ENCODE measurements around the gene B3GNT7.
"Not testable (repeated sequence)": the region's sequence is repeated elsewhere in the genome, so short reads cannot be mapped to it uniquely, and the experiment has no call there.

Gene B3GNT7

DNA sequence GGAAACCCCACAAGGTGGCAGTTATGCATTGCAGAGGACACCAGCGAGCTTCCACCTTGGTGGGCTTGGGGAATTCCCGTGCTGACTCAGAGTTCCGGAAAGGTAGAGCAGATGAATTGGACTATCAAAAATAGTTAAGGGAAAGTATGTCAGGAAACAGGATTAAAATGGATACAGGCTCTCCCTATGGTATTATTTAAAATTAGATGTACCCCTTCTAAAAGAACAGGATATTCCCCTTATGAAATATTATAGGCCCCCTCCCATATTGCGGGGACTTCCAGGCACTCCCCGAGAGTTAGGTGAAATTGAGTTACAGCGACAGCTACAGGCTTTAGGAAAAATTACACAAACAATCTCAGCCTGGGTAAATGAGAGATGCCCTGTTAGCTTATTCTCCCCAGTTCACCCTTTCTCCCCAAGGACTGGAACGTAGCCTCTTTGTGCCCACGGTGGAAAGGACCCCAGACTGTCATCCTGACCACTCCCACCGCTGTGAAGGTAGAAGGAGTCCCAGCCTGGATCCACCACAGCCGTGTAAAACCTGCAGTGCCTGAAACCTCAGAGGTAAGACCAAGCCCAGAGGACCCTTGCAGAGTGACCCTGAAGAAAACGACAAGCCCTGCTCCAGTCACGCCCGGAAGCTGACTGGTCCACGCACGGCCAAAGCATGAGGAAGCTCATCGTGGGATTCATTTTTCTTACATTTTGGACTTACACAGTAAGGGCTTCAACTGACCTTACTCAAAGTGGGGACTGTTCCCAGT lies 10.3 kb downstream of the B3GNT7 start:
- not testable (repeated sequence) for H3K36me3 ChIP-seq (ENCODE audit: insufficient read depth, low read length); H3K9me3 ChIP-seq (ENCODE audit: low read length); H2AFZ ChIP-seq (ENCODE audit: low read depth, low read length); H3K4me3 ChIP-seq (ENCODE audit: low read length); H3K4me1 ChIP-seq (ENCODE audit: insufficient read depth, low read length); H3K27me3 ChIP-seq (ENCODE audit: insufficient read depth, low read length)

GRCh38 chr2:231407686-231408085 lies 12.2 kb downstream of the B3GNT7 start:
- not testable (repeated sequence) for H3K4me3 ChIP-seq (ENCODE audit: low read length); H3K27me3 ChIP-seq (ENCODE audit: insufficient read depth, low read length); H2AFZ ChIP-seq (ENCODE audit: low read depth, low read length); H3K4me1 ChIP-seq (ENCODE audit: insufficient read depth, low read length); H3K9me3 ChIP-seq (ENCODE audit: low read length); H3K36me3 ChIP-seq (ENCODE audit: insufficient read depth, low read length)

DNA sequence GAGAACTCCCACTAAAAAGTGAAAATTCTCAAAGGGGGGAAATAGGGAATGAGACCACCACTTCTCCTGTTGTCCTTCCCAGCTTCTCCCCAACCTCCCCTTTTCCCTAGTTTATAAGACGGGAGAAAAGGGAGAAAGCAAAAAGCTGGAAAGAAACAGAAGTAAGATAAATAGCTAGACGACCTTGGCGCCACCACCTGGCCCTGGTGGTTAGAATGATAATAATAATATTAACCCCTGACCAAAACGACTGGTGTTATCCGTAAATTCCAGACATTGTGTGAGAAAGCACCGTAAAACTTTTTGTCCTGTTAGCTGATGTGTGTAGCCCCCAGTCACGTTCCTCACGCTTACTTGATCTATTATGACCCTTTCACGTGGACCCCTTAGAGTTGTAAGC lies 12.8 kb downstream of the B3GNT7 start:
- not testable (repeated sequence) for H3K27me3 ChIP-seq (ENCODE audit: insufficient read depth, low read length); H3K36me3 ChIP-seq (ENCODE audit: insufficient read depth, low read length); H3K4me1 ChIP-seq (ENCODE audit: insufficient read depth, low read length); H2AFZ ChIP-seq (ENCODE audit: low read depth, low read length); H3K9me3 ChIP-seq (ENCODE audit: low read length); H3K4me3 ChIP-seq (ENCODE audit: low read length)

DNA sequence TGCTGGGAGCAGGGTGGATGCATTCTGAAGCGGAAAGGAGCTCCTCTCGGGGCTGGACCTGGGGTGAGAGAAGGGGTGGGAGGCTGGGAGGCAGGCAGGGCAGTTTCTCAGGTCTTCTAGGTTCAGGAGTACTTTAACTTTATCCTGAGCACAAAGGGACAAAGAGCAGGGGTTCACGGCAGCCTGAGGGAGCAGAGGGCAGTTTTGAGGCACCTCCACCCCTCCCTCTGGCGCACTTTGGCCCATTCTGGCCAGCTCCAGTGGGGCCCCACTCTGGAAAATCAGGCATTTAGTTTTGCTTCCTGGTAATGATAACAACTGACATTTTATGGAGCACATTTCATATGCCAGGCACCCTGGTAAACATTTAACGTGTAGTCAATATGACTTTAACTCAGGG lies 14.3 kb downstream of the B3GNT7 start:
- Histone ChIP-seq H2AFZ (ENCODE audit: low read depth, low read length) (no peak overlapping the region), H3K4me1 (ENCODE audit: insufficient read depth, low read length) (peaks cover 8% of the 10 kb centered on the region), H3K27me3 (ENCODE audit: insufficient read depth, low read length) (no peaks in the 10 kb centered on the region), H3K36me3 (ENCODE audit: insufficient read depth, low read length) (no peaks in the 10 kb centered on the region), H3K9me3 (ENCODE audit: low read length) (peaks cover 2% of the 10 kb centered on the region), H3K4me3 (ENCODE audit: low read length) (no peak overlapping the region)

GRCh38 chr2:231410293-231411004 lies 14.9 kb downstream of the B3GNT7 start:
- Histone ChIP-seq H3K4me3 (ENCODE audit: low read length) (no peak overlapping the region), H3K27me3 (ENCODE audit: insufficient read depth, low read length) (no peaks in the 10 kb centered on the region), H2AFZ (ENCODE audit: low read depth, low read length) (no peak overlapping the region), H3K36me3 (ENCODE audit: insufficient read depth, low read length) (no peaks in the 10 kb centered on the region), H3K9me3 (ENCODE audit: low read length) (peaks cover 2% of the 10 kb centered on the region), H3K4me1 (ENCODE audit: insufficient read depth, low read length) (peaks cover 8% of the 10 kb centered on the region)

DNA sequence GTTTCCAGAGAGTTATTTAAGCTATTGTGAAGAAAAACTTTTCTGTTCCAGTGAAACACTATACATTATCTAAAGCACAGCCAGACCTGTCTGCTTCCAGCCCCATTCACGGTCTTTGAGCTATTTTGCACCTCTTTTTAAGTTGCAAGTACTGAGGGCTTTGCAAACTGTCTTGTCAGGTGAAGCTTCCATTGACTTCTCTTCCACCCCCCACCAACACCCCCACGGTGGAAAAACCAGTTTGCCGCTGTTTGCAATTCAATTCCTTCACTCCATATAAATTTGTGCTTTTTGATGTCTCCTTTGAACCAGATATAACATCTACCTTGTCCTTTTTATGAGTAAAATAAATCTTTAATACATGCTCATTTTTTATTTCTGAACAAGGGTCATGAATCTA lies 15.7 kb downstream of the B3GNT7 start:
- Histone ChIP-seq H3K4me3 (ENCODE audit: low read length) (no peak overlapping the region), H2AFZ (ENCODE audit: low read depth, low read length) (no peak overlapping the region), H3K27me3 (ENCODE audit: insufficient read depth, low read length) (no peaks in the 10 kb centered on the region), H3K9me3 (ENCODE audit: low read length) (peaks cover 2% of the 10 kb centered on the region), H3K4me1 (ENCODE audit: insufficient read depth, low read length) (peaks cover 8% of the 10 kb centered on the region), H3K36me3 (ENCODE audit: insufficient read depth, low read length) (no peaks in the 10 kb centered on the region)

DNA sequence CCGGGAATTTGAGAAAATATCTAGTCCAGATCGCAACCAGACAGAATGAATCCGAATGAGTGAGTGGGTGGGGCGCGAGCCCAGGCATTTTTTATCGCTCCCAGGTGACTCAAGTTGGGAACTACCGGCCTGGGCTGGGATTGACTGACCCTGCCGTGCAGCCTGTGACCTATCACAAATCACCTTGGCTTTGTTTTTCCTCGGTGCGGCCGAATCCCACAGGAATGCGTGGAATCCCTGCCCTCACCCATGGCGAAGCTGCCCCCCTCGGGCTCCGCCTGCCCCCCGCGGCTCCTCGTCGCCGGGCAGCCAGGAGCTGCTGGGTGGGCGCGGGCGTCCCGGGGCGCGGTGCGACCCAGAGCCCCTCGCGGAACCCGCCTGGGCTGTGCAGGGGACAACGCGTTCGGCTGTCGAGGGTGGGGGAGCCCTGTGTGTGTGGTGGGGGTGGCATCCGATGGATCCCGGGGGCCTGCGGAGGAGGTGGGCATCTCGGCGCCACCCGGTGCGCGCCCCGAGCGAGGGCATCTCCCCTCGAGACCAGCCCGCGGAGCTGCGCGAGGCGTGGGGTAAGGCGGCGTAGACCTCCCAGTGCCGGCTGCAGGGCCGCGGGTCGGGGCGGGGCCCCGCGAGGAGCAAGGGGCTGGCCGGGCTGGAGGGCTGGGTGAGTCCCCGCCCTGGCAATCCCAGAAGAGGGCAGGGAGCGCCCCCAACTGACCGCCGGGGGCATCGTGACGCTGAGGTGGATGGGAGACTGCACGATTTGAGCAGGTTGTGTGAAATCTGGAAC lies 16.5 kb downstream of the B3GNT7 start:
- Histone ChIP-seq H3K36me3 (ENCODE audit: insufficient read depth, low read length) (no peaks in the 10 kb centered on the region), H2AFZ (ENCODE audit: low read depth, low read length) (peak overlapping the region; percentile 94), H3K4me1 (ENCODE audit: insufficient read depth, low read length) (peaks cover 8% of the 10 kb centered on the region), H3K9me3 (ENCODE audit: low read length) (peaks cover 2% of the 10 kb centered on the region), H3K27me3 (ENCODE audit: insufficient read depth, low read length) (no peaks in the 10 kb centered on the region), H3K4me3 (ENCODE audit: low read length) (peak overlapping the region; percentile 50)

- H3K4me3 ChIP-seq (ENCODE audit: low read length) = peak overlapping the region; percentile 48
- peaks cover 2% of the 10 kb centered on the region for H3K9me3 ChIP-seq (ENCODE audit: low read length)
- H2AFZ ChIP-seq (ENCODE audit: low read depth, low read length) = peak overlapping the region; percentile 94
- H3K27me3 ChIP-seq (ENCODE audit: insufficient read depth, low read length) = no peaks in the 10 kb centered on the region
- H3K36me3 ChIP-seq (ENCODE audit: insufficient read depth, low read length) = no peaks in the 10 kb centered on the region
- peaks cover 8% of the 10 kb centered on the region for H3K4me1 ChIP-seq (ENCODE audit: insufficient read depth, low read length)
Observed at GRCh38 chr2:231412618-231412963, 17.1 kb downstream of the B3GNT7 start.

- Histone ChIP-seq H3K36me3 (ENCODE audit: insufficient read depth, low read length) (no peaks in the 10 kb centered on the region), H3K4me3 (ENCODE audit: low read length) (no peak overlapping the region), H3K4me1 (ENCODE audit: insufficient read depth, low read length) (peaks cover 8% of the 10 kb centered on the region)
Observed at GRCh38 chr2:231413456-231413855, 17.9 kb downstream of the B3GNT7 start.

DNA sequence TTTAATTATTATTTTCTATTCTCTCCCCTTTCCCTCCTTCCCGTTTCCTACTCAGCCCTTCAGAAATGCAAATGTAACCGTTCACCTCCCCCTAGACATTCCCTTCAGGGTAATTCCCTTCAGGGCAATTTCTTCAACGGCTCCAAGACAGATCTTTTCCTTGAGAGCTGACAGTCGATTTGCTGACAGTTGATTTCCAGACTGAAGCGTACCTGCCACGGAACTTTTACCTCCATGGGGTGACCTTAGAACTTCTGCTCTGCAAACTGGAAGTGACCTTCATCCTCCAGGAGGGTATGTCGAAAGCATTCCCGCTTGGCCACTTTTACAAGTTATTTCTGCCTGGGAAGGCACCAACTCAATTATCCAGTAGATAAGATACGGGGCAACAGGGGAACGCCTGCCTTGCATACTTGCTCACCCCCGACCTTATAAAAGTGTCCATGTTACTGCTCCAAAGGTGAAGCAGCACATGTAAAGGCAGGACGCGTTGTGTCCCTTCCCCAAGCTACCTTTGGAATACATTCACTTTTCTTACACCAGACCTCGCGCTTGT lies 18.5 kb downstream of the B3GNT7 start:
- Histone ChIP-seq H3K36me3 (ENCODE audit: insufficient read depth, low read length) (no peaks in the 10 kb centered on the region), H3K27me3 (ENCODE audit: insufficient read depth, low read length) (no peaks in the 10 kb centered on the region), H3K4me3 (ENCODE audit: low read length) (no peak overlapping the region), H2AFZ (ENCODE audit: low read depth, low read length) (no peak overlapping the region), H3K4me1 (ENCODE audit: insufficient read depth, low read length) (peaks cover 8% of the 10 kb centered on the region), H3K9me3 (ENCODE audit: low read length) (peaks cover 2% of the 10 kb centered on the region)

More at GRCh38 chr2:231413456-231413855, 17.9 kb downstream of the B3GNT7 start:
- Histone ChIP-seq H2AFZ (ENCODE audit: low read depth, low read length) (no peak overlapping the region), H3K27me3 (ENCODE audit: insufficient read depth, low read length) (no peaks in the 10 kb centered on the region), H3K9me3 (ENCODE audit: low read length) (peaks cover 2% of the 10 kb centered on the region)

GRCh38 chr2:231415029-231415428 lies 19.5 kb downstream of the B3GNT7 start:
- no peak overlapping the region for H2AFZ ChIP-seq (ENCODE audit: low read depth, low read length)
- H3K36me3 ChIP-seq (ENCODE audit: insufficient read depth, low read length) = no peaks in the 10 kb centered on the region
- no peaks in the 10 kb centered on the region for H3K27me3 ChIP-seq (ENCODE audit: insufficient read depth, low read length)
- no peak overlapping the region for H3K4me3 ChIP-seq (ENCODE audit: low read length)
- H3K9me3 ChIP-seq (ENCODE audit: low read length) = peaks cover 2% of the 10 kb centered on the region
- peaks cover 8% of the 10 kb centered on the region for H3K4me1 ChIP-seq (ENCODE audit: insufficient read depth, low read length)

- no peaks in the 10 kb centered on the region for H3K27me3 ChIP-seq (ENCODE audit: insufficient read depth, low read length)
- no peaks in the 10 kb centered on the region for H3K9me3 ChIP-seq (ENCODE audit: low read length)
- H3K4me1 ChIP-seq (ENCODE audit: insufficient read depth, low read length) = no peaks in the 10 kb centered on the region
- H3K4me3 ChIP-seq (ENCODE audit: low read length) = no peak overlapping the region
- H2AFZ ChIP-seq (ENCODE audit: low read depth, low read length) = no peak overlapping the region
- H3K36me3 ChIP-seq (ENCODE audit: insufficient read depth, low read length) = no peaks in the 10 kb centered on the region
Observed at GRCh38 chr2:231418820-231419640, 23.5 kb downstream of the B3GNT7 start.

Measured in neuron (in vitro differentiated cells).